ENCODE measurements around the gene PMM1. TPM values are rescaled to one million over a fixed set of nuclear protein-coding genes. Genes with fewer than 3 reads are reported as not detected.

The PMM1 gene
- polyA plus RNA-seq, 4 donors: 52.2 to 61.5 (median 53.3) TPM

GRCh38 chr22:41540365-41540764 is 49.3 kb downstream of the PMM1 start:
- DNase-seq (ENCODE audit: low read depth in 4 of 4, low spot score in 2 of 4): no peak

- no peak for DNase-seq (ENCODE audit: low read depth in 4 of 4, low spot score in 2 of 4)
These were observed 49.7 kb downstream of the PMM1 start for GRCh38 chr22:41540006-41540315.

- DNase-seq (ENCODE audit: low read depth in 4 of 4, low spot score in 2 of 4): no peak
These were observed 50.3 kb downstream of the PMM1 start for GRCh38 chr22:41539146-41540005.

- DNase-seq (ENCODE audit: low read depth in 4 of 4, low spot score in 2 of 4): no peak
These were observed 51.1 kb downstream of the PMM1 start for GRCh38 chr22:41538583-41538982.

- DNase-seq (ENCODE audit: low read depth in 4 of 4, low spot score in 2 of 4): no peak
These were observed 52.4 kb downstream of the PMM1 start for GRCh38 chr22:41537203-41537602.

GRCh38 chr22:41535244-41535643 is 54.4 kb downstream of the PMM1 start:
- DNase-seq (ENCODE audit: low read depth in 4 of 4, low spot score in 2 of 4): no peak

GRCh38 chr22:41534219-41534618 is 55.4 kb downstream of the PMM1 start:
- DNase-seq (ENCODE audit: low read depth in 4 of 4, low spot score in 2 of 4): no peak

- DNase-seq (ENCODE audit: low read depth in 4 of 4, low spot score in 2 of 4): no peak
These were observed 56.5 kb downstream of the PMM1 start for GRCh38 chr22:41532908-41533825.

GRCh38 chr22:41531715-41532477 is 57.7 kb downstream of the PMM1 start:
- no peak for DNase-seq (ENCODE audit: low read depth in 4 of 4, low spot score in 2 of 4)

GRCh38 chr22:41530890-41531714 is 58.5 kb downstream of the PMM1 start:
- no peak for DNase-seq (ENCODE audit: low read depth in 4 of 4, low spot score in 2 of 4)

- DNase-seq (ENCODE audit: low read depth in 4 of 4, low spot score in 2 of 4): no peak
These were observed 60.6 kb downstream of the PMM1 start for GRCh38 chr22:41528938-41529561.

- DNase-seq (ENCODE audit: low read depth in 4 of 4, low spot score in 2 of 4): no peak
These were observed 61.4 kb downstream of the PMM1 start for GRCh38 chr22:41528132-41528766.

Other genes with a start within 250 kb of the PMM1 start
- 10 to 100 TPM; 14.9 to 19.4 (median 18.8) TPM for gene TEF, start 207.9 kb downstream of the PMM1 start, polyA plus RNA-seq (ENCODE audit: insufficient read length in 4 of 4)
- 10 to 100 TPM; 47.2 to 62.2 (median 53.7) TPM for gene TOB2, start 143.0 kb downstream of the PMM1 start, polyA plus RNA-seq (ENCODE audit: insufficient read length in 4 of 4)
- gene PHF5A, start 121.1 kb downstream of the PMM1 start, polyA plus RNA-seq (ENCODE audit: insufficient read length in 4 of 4): 10 to 100 TPM; 49.1 to 64.4 (median 62.0) TPM
- gene ACO2, start 120.7 kb downstream of the PMM1 start, polyA plus RNA-seq (ENCODE audit: insufficient read length in 4 of 4): 100 to 1,000 TPM; 127 to 158 (median 136) TPM
- gene POLR3H, start 45.4 kb downstream of the PMM1 start, polyA plus RNA-seq (ENCODE audit: insufficient read length in 4 of 4): 10 to 100 TPM; 30.7 to 38.8 (median 31.8) TPM
- gene CSDC2, start 28.8 kb downstream of the PMM1 start, polyA plus RNA-seq (ENCODE audit: insufficient read length in 4 of 4): 1 to 10 TPM; 4.9 to 8.4 (median 7.4) TPM
- 10 to 100 TPM; 24.0 to 34.3 (median 28.7) TPM for gene DESI1, start 31.2 kb upstream of the PMM1 start, polyA plus RNA-seq (ENCODE audit: insufficient read length in 4 of 4)
- 100 to 1,000 TPM; 314 to 396 (median 372) TPM for gene XRCC6, start 31.5 kb upstream of the PMM1 start, polyA plus RNA-seq (ENCODE audit: insufficient read length in 4 of 4)
- gene SNU13, start 99.0 kb upstream of the PMM1 start, polyA plus RNA-seq (ENCODE audit: insufficient read length in 4 of 4): 100 to 1,000 TPM; 131 to 185 (median 151) TPM
- 1 to 10 TPM; 2.9 to 3.4 (median 3.3) TPM for gene MEI1, start 109.7 kb upstream of the PMM1 start, polyA plus RNA-seq (ENCODE audit: insufficient read length in 4 of 4)
- 10 to 100 TPM in 2 of 4 donors, 1 to 10 TPM in 2; 7.8 to 10.8 (median 9.8) TPM for gene CCDC134, start 210.8 kb upstream of the PMM1 start, polyA plus RNA-seq (ENCODE audit: insufficient read length in 4 of 4)
- 100 to 1,000 TPM in 1 of 4 donors, 10 to 100 TPM in 3; 86.4 to 106 (median 92.7) TPM for gene SREBF2, start 243.3 kb upstream of the PMM1 start, polyA plus RNA-seq (ENCODE audit: insufficient read length in 4 of 4)

Data from left renal cortex interstitium (tissue), 4 donors.